A549 (cell line): ENCODE data around the gene UVSSA. TPM values are rescaled to one million over a fixed set of nuclear protein-coding genes. Genes with fewer than 3 reads are reported as not detected.

ENCODE experiments used
- ATAC-seq, 2 experiments: fragments of 200-7000 bp in 1 of 2; fragments of >200 bp in 1 of 2; cut with Nextera tagmentation in 1 of 2; cut with Tn5 transposase in 1 of 2; 3 replicates each; pipeline versions ENCODE4 v1.8.0 to v1.9.1; 2018 to 2020; ENCODE audit warnings: mild to moderate bottlenecking in 1 of 2, moderate library complexity in 1 of 2
- CTCF ChIA-PET: fragments of 300-600 bp; sonication (Branson Sonifier 250); formaldehyde crosslinking; extraction: SDS; loops from one replicate; lab custom pipeline; 2021; ENCODE audit warnings: antibody characterized with exemption, inconsistent platforms; lab: Yijun Ruan, JAX
- POLR2A ChIA-PET: fragments of 350-600 bp; formaldehyde crosslinking; extraction: SDS; loops from one replicate; lab custom pipeline; 2021; ENCODE audit warnings: antibody characterized with exemption, inconsistent platforms; lab: Yijun Ruan, JAX
- DNase-seq, 2 experiments: peaks; one replicate each; pipeline versions ENCODE4 v3.0.0 to v3.0.0-alpha.2; 2011 to 2016; ENCODE audit warnings: low read depth in 1 of 2, low spot score in 1 of 2
- FAIRE-seq: peaks from 2 replicates; lab custom pipeline; 2011; peaks lifted over from hg19 to GRCh38; lab: Jason Lieb, UNC
- H3K27ac ChIP-seq, 2 experiments: fragments of >200 bp; sonication (Bioruptor Twin); formaldehyde crosslinking; 3 replicates each; pipeline ENCODE4 v1.5.1; 2016 to 2017
- H3K4me1 ChIP-seq: fragments of >200 bp; sonication (Bioruptor Twin); formaldehyde crosslinking; 3 replicates; pipeline ENCODE4 v1.6.1; 2016
- H3K4me2 ChIP-seq: fragments of >200 bp; sonication (Bioruptor Twin); formaldehyde crosslinking; 3 replicates; pipeline ENCODE4 v1.6.1; 2016
- H3K4me3 ChIP-seq: fragments of >200 bp; sonication (Bioruptor Twin); formaldehyde crosslinking; 3 replicates; pipeline ENCODE4 v1.5.1; 2016
- H3K9me3 ChIP-seq: fragments of >200 bp; sonication (Bioruptor Twin); formaldehyde crosslinking; 3 replicates; pipeline ENCODE4 v1.6.1; 2016
- CBX2 ChIP-seq: fragments of 200-600 bp; sonication (generic); IDR thresholded peaks from 2 replicates; pipeline ENCODE4 v1.6.1; 2016; ENCODE audit warnings: low read depth, mild to moderate bottlenecking, borderline replicate concordance
- CBX8 ChIP-seq: fragments of 200-600 bp; sonication (generic); IDR thresholded peaks from 2 replicates; pipeline ENCODE4 v1.6.1; 2016
- CEBPB ChIP-seq, 2 experiments: fragments of >200 bp in 1 of 2; sonication (Bioruptor Twin) in 1 of 2; formaldehyde crosslinking in 1 of 2; IDR thresholded peaks; 2 replicates each; pipeline ENCODE4 v1.6.1; 2012 to 2016
- CHD4 ChIP-seq: fragments of 200-600 bp; sonication (generic); IDR thresholded peaks from 2 replicates; pipeline ENCODE4 v1.6.1; 2016; ENCODE audit warnings: antibody characterized with exemption, mild to moderate bottlenecking, borderline replicate concordance
- EHF ChIP-seq: fragments of 250-450 bp; sonication (Bioruptor Pico); IDR thresholded peaks from 2 replicates; pipeline ENCODE4 v1.5.0; 2020; ENCODE audit warnings: mild to moderate bottlenecking
- EHMT2 ChIP-seq: fragments of 200-600 bp; sonication (generic); IDR thresholded peaks from 2 replicates; pipeline ENCODE4 v1.6.1; 2016; ENCODE audit warnings: antibody characterized with exemption, low read depth, mild to moderate bottlenecking, moderate library complexity
- ESRRA ChIP-seq: fragments of 150-350 bp; IDR thresholded peaks from 2 replicates; pipeline ENCODE4 v1.6.1; 2014; ENCODE audit warnings: mild to moderate bottlenecking, low read length, borderline replicate concordance
- FOXS1 ChIP-seq: fragments of 250-450 bp; sonication (Bioruptor Pico); IDR thresholded peaks from 2 replicates; pipeline ENCODE4 v1.5.0; 2020; ENCODE audit warnings: mild to moderate bottlenecking, moderate library complexity
- GATA3 ChIP-seq: IDR thresholded peaks from 2 replicates; pipeline ENCODE4 v1.6.1; 2012; ENCODE audit warnings: borderline replicate concordance
- HOXA7 ChIP-seq: fragments of 250-450 bp; sonication (Bioruptor Pico); IDR thresholded peaks from 2 replicates; pipeline ENCODE4 v1.5.0; 2020; ENCODE audit warnings: mild to moderate bottlenecking, moderate library complexity
- HOXB5 ChIP-seq: fragments of 250-450 bp; sonication (Bioruptor Pico); IDR thresholded peaks from 2 replicates; pipeline ENCODE4 v1.5.0; 2020; ENCODE audit warnings: mild to moderate bottlenecking, moderate library complexity
- JUNB ChIP-seq: fragments of >200 bp; sonication (Bioruptor Twin); formaldehyde crosslinking; IDR thresholded peaks from 2 replicates; pipeline ENCODE4 v1.6.1; 2016
- KDM5A ChIP-seq: fragments of 200-600 bp; sonication (generic); IDR thresholded peaks from 2 replicates; pipeline ENCODE4 v1.6.1; 2016; ENCODE audit warnings: antibody characterized with exemption, mild to moderate bottlenecking
- MAFK ChIP-seq: fragments of 450-650 bp; IDR thresholded peaks from 2 replicates; pipeline ENCODE4 v1.6.1; 2014; ENCODE audit not compliant: partially characterized antibody
- NR3C1 ChIP-seq: fragments of >200 bp; sonication (Bioruptor Twin); formaldehyde crosslinking; IDR thresholded peaks from 3 replicates; pipeline ENCODE4 v1.6.1; 2017
- POLR2AphosphoS2 ChIP-seq: conservative IDR thresholded peaks from 2 replicates; pipeline ENCODE4 v1.6.1; 2012; ENCODE audit warnings: low read length, improper control_type of control experiment, inconsistent platforms
- RAD21 ChIP-seq, 2 experiments: fragments of >200 bp in 1 of 2; sonication (Bioruptor Twin) in 1 of 2; formaldehyde crosslinking in 1 of 2; IDR thresholded peaks in 1 of 2; conservative IDR thresholded peaks in 1 of 2; 2 replicates in 1 of 2; 3 replicates in 1 of 2; pipeline ENCODE4 v1.6.1; 2012 to 2018; ENCODE audit warnings: inconsistent platforms in 1 of 2
- RCOR1 ChIP-seq: fragments of 150-350 bp; IDR thresholded peaks from 2 replicates; pipeline ENCODE4 v1.6.1; 2014; ENCODE audit warnings: antibody characterized with exemption, low read length, low read depth
- RFX5 ChIP-seq: fragments of 450-650 bp; IDR thresholded peaks from 2 replicates; pipeline ENCODE4 v1.7.1; 2014; ENCODE audit warnings: antibody characterized with exemption, mild to moderate bottlenecking, moderate library complexity
- RNF2 ChIP-seq: fragments of 200-600 bp; sonication (generic); IDR thresholded peaks from 2 replicates; pipeline ENCODE4 v1.6.1; 2016; ENCODE audit warnings: low read depth, mild to moderate bottlenecking, antibody characterized with exemption, moderate library complexity, borderline replicate concordance
- SREBF2 ChIP-seq: fragments of 450-650 bp; IDR thresholded peaks from 2 replicates; pipeline ENCODE4 v1.6.1; 2014; ENCODE audit warnings: mild to moderate bottlenecking, moderate library complexity
- TFCP2L1 ChIP-seq: fragments of 250-450 bp; sonication (Bioruptor Pico); IDR thresholded peaks from 2 replicates; pipeline ENCODE4 v1.5.0; 2021; ENCODE audit warnings: mild to moderate bottlenecking
- ZNF302 ChIP-seq: fragments of 250-450 bp; sonication (Bioruptor Pico); IDR thresholded peaks from 2 replicates; pipeline ENCODE4 v1.9.0; 2021; ENCODE audit warnings: inconsistent platforms, mild to moderate bottlenecking, moderate library complexity
- ZSCAN20 ChIP-seq: fragments of 250-450 bp; sonication (Bioruptor Pico); IDR thresholded peaks from 2 replicates; pipeline ENCODE4 v1.8.0; 2022; ENCODE audit warnings: mild to moderate bottlenecking, moderate library complexity
- WGBS: methylation state at CpG from one replicate; pipeline ENCODE4 v1.1.6; 2017; ENCODE audit errors: missing lambda C conversion rate; 5-methylcytosine and 5-hydroxymethylcytosine counted together
- polyA plus RNA-seq, 4 experiments: library from polyadenylated mRNA; depleted of rRNA in 3 of 4; stranded (reverse); fragments of >200 nt; fragmentation: RNase III in 1 of 4; extraction: RNeasy Plus Mini Kit Qiagen cat#74134 plus additional on column Dnase treatment in 1 of 4; gene quantifications; 2 replicates in 3 of 4; 3 replicates in 1 of 4; pipeline ENCODE4 v1.2.3, GENCODE V29; 2011 to 2017
- TF ChIP-seq, protein P1 (sequence below): fragments of >200 bp; sonication (Bioruptor Twin); formaldehyde crosslinking; IDR thresholded peaks from 2 replicates; pipeline ENCODE4 v1.6.1; 2016
- TF ChIP-seq, protein P2 (sequence below): fragments of >200 bp; sonication (Bioruptor Twin); formaldehyde crosslinking; IDR thresholded peaks from 3 replicates; pipeline ENCODE4 v1.6.1; 2016
- TF ChIP-seq, protein P3 (sequence below): fragments of >200 bp; sonication (Bioruptor Twin); formaldehyde crosslinking; IDR thresholded peaks from 3 replicates; pipeline ENCODE4 v1.5.1; 2016
- TF ChIP-seq, protein P4 (sequence below): IDR thresholded peaks from 2 replicates; pipeline ENCODE4 v1.6.1; 2012; ENCODE audit warnings: low read depth, borderline replicate concordance
- TF ChIP-seq, protein P5 (sequence below): fragments of 250-450 bp; sonication (Bioruptor Pico); IDR thresholded peaks from 2 replicates; pipeline ENCODE4 v1.5.0; 2021; ENCODE audit warnings: mild to moderate bottlenecking, moderate library complexity, borderline replicate concordance
- TF ChIP-seq, protein P6 (sequence below): fragments of 450-650 bp; IDR thresholded peaks from 2 replicates; pipeline ENCODE4 v1.6.1; 2014; ENCODE audit warnings: antibody characterized with exemption

Gene UVSSA
- polyA plus RNA-seq, 2 of the 4 experiments (the other 2 are of a cell fraction): 4.5 to 6.9 TPM

DNA sequence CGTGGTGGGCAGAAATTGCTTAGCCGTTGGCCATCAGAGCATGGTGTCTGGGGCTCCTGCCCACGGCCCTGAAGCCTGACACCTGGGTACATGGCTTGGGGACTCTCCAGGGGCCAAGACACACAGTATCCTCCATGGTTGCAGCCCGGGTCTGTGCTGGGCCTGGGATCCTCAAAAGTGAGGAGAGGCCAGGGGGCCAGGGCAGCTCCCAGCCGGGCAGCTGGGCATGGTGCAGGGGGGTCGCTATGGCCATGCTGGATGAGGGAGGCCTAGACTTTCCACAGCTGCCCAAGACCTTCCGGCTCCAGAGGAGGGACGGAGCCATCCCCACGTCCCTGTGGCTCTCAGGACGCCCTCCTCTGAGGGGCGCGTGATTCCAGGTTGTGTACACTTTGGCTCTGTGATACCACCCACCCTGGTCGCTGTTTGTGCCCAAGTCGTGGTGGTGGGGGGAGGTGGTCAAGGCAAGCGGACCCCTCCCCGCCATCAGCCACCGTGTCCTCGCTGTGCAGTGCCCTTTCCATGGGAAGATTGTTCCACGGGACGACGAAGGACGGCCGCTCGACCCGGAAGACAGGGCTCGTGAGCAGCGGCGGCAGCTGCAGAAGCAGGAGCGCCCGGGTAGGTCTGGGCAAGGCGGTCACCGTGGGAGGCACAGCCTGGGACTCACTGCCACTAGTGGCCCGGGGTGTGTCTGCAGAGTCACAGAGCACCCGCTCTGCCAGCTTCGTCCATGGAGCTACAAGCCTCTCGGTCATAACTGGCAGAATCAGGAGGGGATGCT, 33.6 kb downstream of the UVSSA start:
- no peak for DNase-seq
- Histone ChIP-seq H3K27ac (no peak overlapping the region), H3K4me3 (no peak overlapping the region), H3K4me1 (no peaks in the 10 kb centered on the region), H3K4me2 (no peak overlapping the region), H3K9me3 (no peaks in the 10 kb centered on the region)
- ChIA-PET CTCF (no interaction called here), POLR2A (no interaction called here)
- TF ChIP-seq, protein P1, sequence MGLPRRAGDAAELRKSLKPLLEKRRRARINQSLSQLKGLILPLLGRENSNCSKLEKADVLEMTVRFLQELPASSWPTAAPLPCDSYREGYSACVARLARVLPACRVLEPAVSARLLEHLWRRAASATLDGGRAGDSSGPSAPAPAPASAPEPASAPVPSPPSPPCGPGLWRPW: no peak
- TF ChIP-seq RAD21 (conservative IDR thresholded peaks at IDR 0.05 in 1 of 2, IDR thresholded peaks at IDR 0.05 in 1 of 2) (no peak), ZSCAN20 (CRISPR knock-in tag) (no peak), GATA3 (no peak), CBX2 (no peak), RFX5 (no peak), FOXS1 (CRISPR knock-in tag) (no peak), JUNB (no peak), CEBPB (IDR thresholded peaks at IDR 0.05) (no peak), KDM5A (no peak), RCOR1 (no peak), MAFK (no peak), HOXB5 (CRISPR knock-in tag) (no peak), TFCP2L1 (no peak), EHF (CRISPR knock-in tag) (no peak)
- TF ChIP-seq, protein P2, sequence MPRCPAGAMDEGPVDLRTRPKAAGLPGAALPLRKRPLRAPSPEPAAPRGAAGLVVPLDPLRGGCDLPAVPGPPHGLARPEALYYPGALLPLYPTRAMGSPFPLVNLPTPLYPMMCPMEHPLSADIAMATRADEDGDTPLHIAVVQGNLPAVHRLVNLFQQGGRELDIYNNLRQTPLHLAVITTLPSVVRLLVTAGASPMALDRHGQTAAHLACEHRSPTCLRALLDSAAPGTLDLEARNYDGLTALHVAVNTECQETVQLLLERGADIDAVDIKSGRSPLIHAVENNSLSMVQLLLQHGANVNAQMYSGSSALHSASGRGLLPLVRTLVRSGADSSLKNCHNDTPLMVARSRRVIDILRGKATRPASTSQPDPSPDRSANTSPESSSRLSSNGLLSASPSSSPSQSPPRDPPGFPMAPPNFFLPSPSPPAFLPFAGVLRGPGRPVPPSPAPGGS: no peak
- TF ChIP-seq, protein P3, sequence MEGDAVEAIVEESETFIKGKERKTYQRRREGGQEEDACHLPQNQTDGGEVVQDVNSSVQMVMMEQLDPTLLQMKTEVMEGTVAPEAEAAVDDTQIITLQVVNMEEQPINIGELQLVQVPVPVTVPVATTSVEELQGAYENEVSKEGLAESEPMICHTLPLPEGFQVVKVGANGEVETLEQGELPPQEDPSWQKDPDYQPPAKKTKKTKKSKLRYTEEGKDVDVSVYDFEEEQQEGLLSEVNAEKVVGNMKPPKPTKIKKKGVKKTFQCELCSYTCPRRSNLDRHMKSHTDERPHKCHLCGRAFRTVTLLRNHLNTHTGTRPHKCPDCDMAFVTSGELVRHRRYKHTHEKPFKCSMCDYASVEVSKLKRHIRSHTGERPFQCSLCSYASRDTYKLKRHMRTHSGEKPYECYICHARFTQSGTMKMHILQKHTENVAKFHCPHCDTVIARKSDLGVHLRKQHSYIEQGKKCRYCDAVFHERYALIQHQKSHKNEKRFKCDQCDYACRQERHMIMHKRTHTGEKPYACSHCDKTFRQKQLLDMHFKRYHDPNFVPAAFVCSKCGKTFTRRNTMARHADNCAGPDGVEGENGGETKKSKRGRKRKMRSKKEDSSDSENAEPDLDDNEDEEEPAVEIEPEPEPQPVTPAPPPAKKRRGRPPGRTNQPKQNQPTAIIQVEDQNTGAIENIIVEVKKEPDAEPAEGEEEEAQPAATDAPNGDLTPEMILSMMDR: no peak
- no peak for ATAC-seq
- 91% methylated on average over 25 of the region's 36 CpGs for WGBS
- no peak for FAIRE-seq

DNA sequence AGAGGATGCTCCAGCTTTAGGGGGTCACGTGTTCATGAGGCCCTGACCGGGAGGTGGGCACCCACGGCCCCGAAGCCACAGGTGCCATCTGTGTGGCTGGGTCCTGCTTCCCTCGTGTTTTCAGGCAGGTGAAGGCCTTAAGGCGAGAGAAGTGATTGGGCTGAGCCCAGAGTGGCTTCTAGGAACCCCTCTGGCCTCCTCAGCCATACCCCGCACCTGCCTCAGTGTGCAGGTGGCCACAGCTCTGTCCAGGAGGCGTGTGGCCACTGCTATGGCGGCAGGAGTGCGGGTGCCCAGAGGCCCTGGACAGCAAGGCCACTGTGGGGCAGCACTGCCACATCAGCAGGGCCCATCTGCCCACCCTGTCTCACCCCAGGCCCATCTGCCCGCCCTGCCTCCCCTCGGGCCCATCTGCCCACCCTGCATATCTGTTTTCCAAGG, 34.2 kb downstream of the UVSSA start:
- ATAC-seq (no peak), FAIRE-seq (no peak)
- CTCF ChIA-PET: no interaction called here
- no peak for TF ChIP-seq ZSCAN20 (CRISPR knock-in tag)
- TF ChIP-seq CEBPB (IDR thresholded peaks at IDR 0.05): no peak
- TF ChIP-seq SREBF2: no peak
- TF ChIP-seq, protein P4, sequence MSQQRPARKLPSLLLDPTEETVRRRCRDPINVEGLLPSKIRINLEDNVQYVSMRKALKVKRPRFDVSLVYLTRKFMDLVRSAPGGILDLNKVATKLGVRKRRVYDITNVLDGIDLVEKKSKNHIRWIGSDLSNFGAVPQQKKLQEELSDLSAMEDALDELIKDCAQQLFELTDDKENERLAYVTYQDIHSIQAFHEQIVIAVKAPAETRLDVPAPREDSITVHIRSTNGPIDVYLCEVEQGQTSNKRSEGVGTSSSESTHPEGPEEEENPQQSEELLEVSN: no peak
- no peak for TF ChIP-seq JUNB
- TF ChIP-seq EHF (CRISPR knock-in tag): no peak
- TF ChIP-seq ZNF302 (CRISPR knock-in tag): no peak
- TF ChIP-seq, protein P2: no peak
- TF ChIP-seq, protein P5, sequence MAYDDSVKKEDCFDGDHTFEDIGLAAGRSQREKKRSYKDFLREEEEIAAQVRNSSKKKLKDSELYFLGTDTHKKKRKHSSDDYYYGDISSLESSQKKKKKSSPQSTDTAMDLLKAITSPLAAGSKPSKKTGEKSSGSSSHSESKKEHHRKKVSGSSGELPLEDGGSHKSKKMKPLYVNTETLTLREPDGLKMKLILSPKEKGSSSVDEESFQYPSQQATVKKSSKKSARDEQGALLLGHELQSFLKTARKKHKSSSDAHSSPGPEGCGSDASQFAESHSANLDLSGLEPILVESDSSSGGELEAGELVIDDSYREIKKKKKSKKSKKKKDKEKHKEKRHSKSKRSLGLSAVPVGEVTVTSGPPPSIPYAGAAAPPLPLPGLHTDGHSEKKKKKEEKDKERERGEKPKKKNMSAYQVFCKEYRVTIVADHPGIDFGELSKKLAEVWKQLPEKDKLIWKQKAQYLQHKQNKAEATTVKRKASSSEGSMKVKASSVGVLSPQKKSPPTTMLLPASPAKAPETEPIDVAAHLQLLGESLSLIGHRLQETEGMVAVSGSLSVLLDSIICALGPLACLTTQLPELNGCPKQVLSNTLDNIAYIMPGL: no peak
- no peak for TF ChIP-seq RNF2
- no peak for TF ChIP-seq POLR2AphosphoS2
- TF ChIP-seq, protein P6, sequence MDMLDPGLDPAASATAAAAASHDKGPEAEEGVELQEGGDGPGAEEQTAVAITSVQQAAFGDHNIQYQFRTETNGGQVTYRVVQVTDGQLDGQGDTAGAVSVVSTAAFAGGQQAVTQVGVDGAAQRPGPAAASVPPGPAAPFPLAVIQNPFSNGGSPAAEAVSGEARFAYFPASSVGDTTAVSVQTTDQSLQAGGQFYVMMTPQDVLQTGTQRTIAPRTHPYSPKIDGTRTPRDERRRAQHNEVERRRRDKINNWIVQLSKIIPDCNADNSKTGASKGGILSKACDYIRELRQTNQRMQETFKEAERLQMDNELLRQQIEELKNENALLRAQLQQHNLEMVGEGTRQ: no peak
- TF ChIP-seq CHD4: no peak
- no peak for TF ChIP-seq RFX5
- TF ChIP-seq HOXA7 (CRISPR knock-in tag): no peak
- no peak for TF ChIP-seq NR3C1
- TF ChIP-seq ESRRA: no peak
- TF ChIP-seq EHMT2: no peak
- no peak for TF ChIP-seq CBX8

More for the DNA sequence above, 34.2 kb downstream of the UVSSA start:
- POLR2A ChIA-PET: no interaction called here
- no peaks in the 10 kb centered on the region for H3K9me3 ChIP-seq
- 86% methylated on average over 11 of the region's 12 CpGs for WGBS
- no peak for DNase-seq
- no peak overlapping the region for H3K4me2 ChIP-seq
- H3K4me1 ChIP-seq: no peaks in the 10 kb centered on the region
- H3K4me3 ChIP-seq: no peak overlapping the region
- H3K27ac ChIP-seq: no peak overlapping the region
